NCI-H1048 (cell line): ENCODE results near the gene TGFA.

Experiments used
- DNase-seq: peaks from one replicate; lab custom pipeline; 2025; lab: John Stamatoyannopoulos, UW

The TGFA gene

GRCh38 chr2:70463581-70463980, 90.0 kb downstream of the TGFA start:
- DNase-seq, result no peak

- DNase-seq, result no peak
Observed at GRCh38 chr2:70461981-70462876, 91.4 kb downstream of the TGFA start.

- DNase-seq, result no peak
Observed at GRCh38 chr2:70461414-70461813, 92.2 kb downstream of the TGFA start.

GRCh38 chr2:70460333-70460732, 93.3 kb downstream of the TGFA start:
- no peak for DNase-seq

GRCh38 chr2:70458661-70459060, 95.0 kb downstream of the TGFA start:
- DNase-seq, result no peak

- DNase-seq, result no peak
Observed at GRCh38 chr2:70456585-70457495, 96.8 kb downstream of the TGFA start.

GRCh38 chr2:70454936-70455544, 98.6 kb downstream of the TGFA start:
- no peak for DNase-seq

GRCh38 chr2:70450641-70451250, 102.9 kb downstream of the TGFA start:
- no peak for DNase-seq

- DNase-seq, result no peak
Observed at GRCh38 chr2:70448041-70448440, 105.6 kb downstream of the TGFA start.

- no peak for DNase-seq
Observed at GRCh38 chr2:70443726-70444125, 109.9 kb downstream of the TGFA start.

- DNase-seq, result no peak
Observed at GRCh38 chr2:70443078-70443465, 110.6 kb downstream of the TGFA start.

- no peak for DNase-seq
Observed at GRCh38 chr2:70442301-70443077, 111.1 kb downstream of the TGFA start.

GRCh38 chr2:70440621-70441020, 113.0 kb downstream of the TGFA start:
- no peak for DNase-seq

GRCh38 chr2:70435138-70435537, 118.5 kb downstream of the TGFA start:
- no peak for DNase-seq

- no peak for DNase-seq
Observed at GRCh38 chr2:70433315-70433714, 120.3 kb downstream of the TGFA start.

GRCh38 chr2:70431716-70432347, 121.8 kb downstream of the TGFA start:
- DNase-seq, result no peak

GRCh38 chr2:70426341-70426740, 127.3 kb downstream of the TGFA start:
- no peak for DNase-seq

GRCh38 chr2:70425682-70426301, 127.8 kb downstream of the TGFA start:
- DNase-seq, result no peak

- DNase-seq, result no peak
Observed at GRCh38 chr2:70420740-70421139, 132.9 kb downstream of the TGFA start.

- DNase-seq, result no peak
Observed at GRCh38 chr2:70420143-70420542, 133.5 kb downstream of the TGFA start.
